Suppressor macrophage treated with lipopolysaccharide for 4 hours (primary cell): Measurements from ENCODE around the gene MAPRE2.
"Not testable (repeated sequence)": the region's sequence is repeated elsewhere in the genome, so short reads cannot be mapped to it uniquely, and the experiment has no call there.

ENCODE experiments used
- DNase-seq: peaks from one replicate; pipeline ENCODE4 v3.0.0-alpha.2; 2020

MAPRE2 gene

GRCh38 chr18:35095983-35096676 lies 54.9 kb downstream of the MAPRE2 start:
- peak; percentile 66 for DNase-seq

DNA sequence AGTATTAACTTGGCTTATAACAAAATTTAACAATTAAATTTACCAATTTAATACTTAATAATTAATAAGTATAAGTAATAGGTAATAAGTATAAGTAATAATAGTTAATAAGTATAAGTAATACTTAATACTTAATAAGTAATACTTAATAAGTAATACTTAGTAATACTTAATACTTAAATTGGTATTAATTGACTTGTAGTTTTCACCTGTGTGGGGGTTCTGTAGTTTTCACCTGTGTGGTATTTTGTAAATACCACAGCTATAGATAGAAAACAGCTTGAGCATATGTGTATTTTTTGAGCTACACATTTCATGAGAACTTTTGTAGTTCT lies 55.4 kb downstream of the MAPRE2 start:
- DNase-seq = no peak

GRCh38 chr18:35097195-35097594 lies 56.0 kb downstream of the MAPRE2 start:
- DNase-seq = no peak

- DNase-seq = no peak
These were observed 56.5 kb downstream of the MAPRE2 start for GRCh38 chr18:35097763-35098162.

GRCh38 chr18:35099911-35100310 lies 58.7 kb downstream of the MAPRE2 start:
- DNase-seq = no peak

- DNase-seq = no peak
These were observed 63.3 kb downstream of the MAPRE2 start for GRCh38 chr18:35104391-35105051.

DNA sequence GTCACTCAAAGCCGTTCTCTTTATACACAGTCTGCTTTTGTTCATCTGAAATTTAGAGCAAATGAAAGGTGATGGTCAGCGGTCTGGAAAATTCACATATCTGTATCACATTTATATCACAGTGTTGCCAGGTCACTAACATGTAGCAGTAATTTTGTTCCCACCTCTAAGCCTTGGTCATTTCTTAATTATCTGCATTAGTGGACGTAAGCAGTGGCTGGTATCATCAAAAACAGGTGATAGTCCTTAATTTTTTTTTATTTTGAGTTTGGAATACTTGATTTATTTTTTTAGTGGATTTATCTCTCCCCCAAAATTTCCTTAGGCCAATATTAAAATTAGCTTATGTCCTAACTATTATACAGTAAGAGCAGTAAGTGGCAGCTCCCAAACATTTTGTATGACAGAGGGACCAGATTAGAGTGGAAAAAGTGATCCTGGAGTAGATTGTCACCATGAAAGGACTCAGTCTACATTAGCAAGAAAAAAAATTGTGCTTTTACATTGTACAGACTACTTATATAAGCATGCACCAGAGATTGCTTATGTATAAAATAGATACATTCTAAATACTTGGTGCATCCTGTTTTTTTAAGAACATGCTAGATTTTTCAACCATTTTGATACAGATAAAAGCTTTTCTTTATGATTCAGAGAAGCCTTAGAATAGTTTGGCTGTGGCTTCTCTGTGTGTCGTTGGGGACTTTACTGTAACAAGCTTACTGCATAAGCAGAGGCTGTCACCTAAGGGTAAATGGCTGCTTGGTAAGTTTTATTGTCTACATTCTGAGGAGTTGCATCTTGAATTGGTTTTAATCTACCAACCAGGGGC lies 65.0 kb downstream of the MAPRE2 start:
- DNase-seq = no peak

DNA sequence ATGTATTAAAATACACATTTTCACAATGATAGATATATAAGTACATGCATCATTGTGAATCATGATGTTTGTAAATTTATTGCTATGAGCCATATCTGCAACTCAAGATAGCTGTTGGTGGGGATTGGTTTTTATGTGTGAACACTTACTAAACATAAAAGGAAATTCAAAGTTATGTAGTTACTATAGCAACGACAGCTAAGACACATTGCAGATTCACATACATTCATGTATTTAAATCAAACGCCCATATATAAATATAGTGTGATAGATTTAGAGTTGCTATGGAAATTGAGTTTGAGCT lies 65.6 kb downstream of the MAPRE2 start:
- no peak for DNase-seq

- DNase-seq = no peak
These were observed 66.0 kb downstream of the MAPRE2 start for GRCh38 chr18:35107216-35107615.

- not testable (repeated sequence) for DNase-seq
These were observed 66.9 kb downstream of the MAPRE2 start for GRCh38 chr18:35108088-35108487.

DNA sequence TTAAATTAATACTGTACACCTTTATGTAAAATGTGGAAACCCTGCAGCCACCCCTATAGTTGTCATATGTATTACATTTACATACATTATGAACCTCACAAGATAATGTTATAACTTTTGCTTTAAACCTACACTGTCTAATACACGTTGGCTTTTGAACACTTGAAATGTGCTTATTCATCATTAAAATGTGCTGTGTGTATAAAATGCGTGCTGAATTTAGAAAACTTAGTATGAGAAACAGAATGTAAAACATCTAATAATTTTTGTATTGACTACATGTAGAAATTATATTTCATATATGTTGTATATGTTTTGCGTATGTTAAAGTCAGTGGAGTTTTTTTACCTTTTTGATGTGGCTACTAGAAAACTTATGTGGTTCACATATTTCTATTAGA lies 68.8 kb downstream of the MAPRE2 start:
- DNase-seq = no peak

- DNase-seq = no peak
These were observed 69.6 kb downstream of the MAPRE2 start for GRCh38 chr18:35110554-35111485.

GRCh38 chr18:35112696-35113095 lies 71.5 kb downstream of the MAPRE2 start:
- DNase-seq = no peak

DNA sequence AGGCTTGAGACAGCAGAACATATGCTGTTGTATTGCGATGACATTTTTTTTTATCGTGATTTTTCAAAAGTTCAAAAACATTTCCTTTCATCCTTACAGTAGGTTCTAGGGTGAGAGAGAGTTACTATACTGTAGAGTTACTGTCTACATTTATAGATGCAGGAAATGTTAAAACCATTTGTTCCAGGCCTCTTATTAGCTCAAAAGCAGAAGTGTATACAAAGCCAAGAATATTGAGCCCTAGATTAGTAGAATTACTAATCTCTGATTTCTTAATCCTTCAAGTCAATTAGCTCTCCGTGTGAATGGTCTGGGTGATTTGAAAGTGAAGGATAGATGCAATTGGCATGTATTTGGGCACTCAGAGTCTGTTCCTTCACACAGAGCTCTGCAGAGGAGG lies 73.1 kb downstream of the MAPRE2 start:
- peak; percentile 18 for DNase-seq

GRCh38 chr18:35116784-35117318 lies 75.6 kb downstream of the MAPRE2 start:
- DNase-seq = no peak

- no peak for DNase-seq
These were observed 76.2 kb downstream of the MAPRE2 start for GRCh38 chr18:35117372-35117771.

DNA sequence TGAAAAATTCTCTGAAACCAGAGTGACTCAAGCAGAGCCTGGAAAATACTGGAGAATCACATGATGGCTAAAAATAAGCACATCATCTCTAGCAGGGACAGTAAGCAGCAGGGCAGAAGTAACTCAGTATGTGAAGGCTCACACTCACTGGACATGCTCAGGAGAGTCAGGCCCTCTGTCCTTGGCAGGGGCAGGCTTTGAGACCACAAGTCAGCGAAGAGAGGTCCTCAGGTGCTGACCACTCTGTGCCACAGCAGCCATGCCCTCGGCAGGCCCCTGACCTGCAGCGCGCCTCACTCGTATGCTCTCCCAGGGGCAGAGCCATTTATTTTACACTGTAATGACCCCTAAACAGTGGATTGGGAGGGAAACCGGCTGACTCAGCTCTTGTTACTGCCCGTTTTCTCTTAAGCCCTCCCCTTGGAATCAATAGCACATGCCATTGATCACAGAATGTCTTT lies 76.8 kb downstream of the MAPRE2 start:
- DNase-seq = no peak

DNA sequence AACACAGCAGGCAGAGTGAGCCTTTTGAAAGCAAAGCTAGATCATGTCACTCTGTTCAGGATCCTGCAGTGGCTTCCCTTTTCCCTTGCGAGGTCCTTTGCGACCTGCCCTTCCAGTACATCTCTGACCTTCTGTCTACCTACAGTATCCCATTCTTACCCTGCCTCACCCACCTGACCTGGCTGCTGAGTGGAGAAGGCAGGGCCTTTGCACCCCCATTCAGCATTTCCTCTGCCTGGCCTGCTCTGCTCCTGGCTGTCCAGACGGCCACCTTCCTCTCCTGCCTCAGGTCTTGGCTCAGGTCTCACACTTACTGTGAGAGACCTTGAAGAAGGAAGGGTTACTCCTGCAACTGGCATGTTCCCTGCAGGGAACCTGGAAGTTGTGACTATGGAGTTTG lies 77.4 kb downstream of the MAPRE2 start:
- no peak for DNase-seq

GRCh38 chr18:35121038-35121437 lies 79.8 kb downstream of the MAPRE2 start:
- no peak for DNase-seq

- no peak for DNase-seq
These were observed 80.3 kb downstream of the MAPRE2 start for GRCh38 chr18:35121531-35121930.

GRCh38 chr18:35122586-35123224 lies 81.5 kb downstream of the MAPRE2 start:
- no peak for DNase-seq

- DNase-seq = no peak
These were observed 82.6 kb downstream of the MAPRE2 start for GRCh38 chr18:35123811-35124210.
